HL-60 (cell line): Measurements from ENCODE around the gene TMEM198.

Experiments used
- DNase-seq, 2 experiments: peaks; one replicate each; pipeline ENCODE4 v3.0.0-alpha.2; 2010 to 2020; ENCODE audit warnings: low read depth in 1 of 2, low spot score in 1 of 2
- H3K27ac ChIP-seq: fragments of 250-450 bp; sonication (Bioruptor Pico); replicated peaks from 2 replicates; pipeline ENCODE4 v1.5.1; 2020; ENCODE audit warnings: mild to moderate bottlenecking, moderate library complexity
- H3K27me3 ChIP-seq: fragments of 250-450 bp; sonication (Bioruptor Pico); 2 replicates; pipeline ENCODE4 v1.5.1; 2021; ENCODE audit warnings: mild to moderate bottlenecking, moderate library complexity; ENCODE audit not compliant: insufficient read depth, poor library complexity, severe bottlenecking
- H3K4me3 ChIP-seq: replicated peaks from 2 replicates; pipeline ENCODE4 v1.5.1; 2011; ENCODE audit warnings: mild to moderate bottlenecking, control low read depth, low read length; ENCODE audit not compliant: insufficient read depth
- CTCF ChIP-seq: IDR thresholded peaks from one replicate; pipeline ENCODE4 v1.5.1; 2011; ENCODE audit warnings: low read length, control low read depth, inconsistent platforms; ENCODE audit not compliant: insufficient read depth
- GABPA ChIP-seq: IDR thresholded peaks from 2 replicates; pipeline ENCODE4 v1.6.1; 2012; ENCODE audit warnings: low read depth
- POLR2AphosphoS5 ChIP-seq: IDR thresholded peaks from 2 replicates; pipeline ENCODE4 v1.6.1; 2012; ENCODE audit warnings: low read depth
- REST ChIP-seq: IDR thresholded peaks from 2 replicates; pipeline ENCODE4 v1.6.1; 2012; ENCODE audit warnings: low read depth; ENCODE audit not compliant: insufficient replicate concordance
- SPI1 ChIP-seq: IDR thresholded peaks from 2 replicates; pipeline ENCODE4 v1.6.1; 2012; ENCODE audit warnings: low read depth, mild to moderate bottlenecking, borderline replicate concordance

TMEM198 gene

GRCh38 chr2:219512524-219513216, 31.2 kb upstream of the TMEM198 start:
- Histone ChIP-seq H3K27me3 (peaks cover 62% of the 10 kb centered on the region), H3K4me3 (no peak overlapping the region), H3K27ac (no peak overlapping the region)
- TF ChIP-seq POLR2AphosphoS5 = no peak
- no peak for TF ChIP-seq CTCF
- TF ChIP-seq REST = no peak
- no peak for TF ChIP-seq GABPA
- TF ChIP-seq SPI1 = no peak
- no peak for DNase-seq

- no peak for TF ChIP-seq REST
- no peak for TF ChIP-seq CTCF
- TF ChIP-seq POLR2AphosphoS5 = no peak
- no peak for TF ChIP-seq GABPA
- TF ChIP-seq SPI1 = no peak
- Histone ChIP-seq H3K4me3 (no peak overlapping the region), H3K27ac (no peak overlapping the region), H3K27me3 (peaks cover 71% of the 10 kb centered on the region)
- DNase-seq = no peak
These were observed 30.0 kb upstream of the TMEM198 start for GRCh38 chr2:219513787-219514186.

GRCh38 chr2:219514196-219514761, 29.5 kb upstream of the TMEM198 start, which contains the start of gene ASIC4:
ASIC4 (plus strand) TSS chr2:219514482; CDS start chr2:219514725, 243 bp downstream.
- peak in 1 of 2 experiments; percentile 54 for DNase-seq
- Histone ChIP-seq H3K27me3 (peaks cover 76% of the 10 kb centered on the region), H3K4me3 (no peak within 1 kb of the TSS), H3K27ac (no peak within 1 kb of the TSS)
- no peak for TF ChIP-seq SPI1
- TF ChIP-seq CTCF = no peak
- no peak for TF ChIP-seq REST
- TF ChIP-seq GABPA = no peak
- no peak; the same call in 1 of the 2 replicates for TF ChIP-seq POLR2AphosphoS5
